DOHH2 (cell line): ENCODE results near the gene BAX.

Experiments
- H3F3A ChIP-seq: fragments of 200-600 bp; sonication (generic), shearing (Covaris generic); 2 replicates; pipeline ENCODE4 v1.6.0; 2016; ENCODE audit warnings: antibody characterized with exemption, mild to moderate bottlenecking; ENCODE audit not compliant: control insufficient read depth, insufficient read depth
- H3K27ac ChIP-seq: fragments of 200-600 bp; sonication (generic); 2 replicates; pipeline ENCODE4 v1.5.1; 2014; ENCODE audit warnings: low read depth, mild to moderate bottlenecking, low read length, moderate library complexity
- H3K27me3 ChIP-seq: fragments of 200-600 bp; sonication (generic); 2 replicates; pipeline ENCODE4 v1.6.1; 2014; ENCODE audit warnings: mild to moderate bottlenecking, low read length, mixed read lengths; ENCODE audit not compliant: control insufficient read depth
- H3K36me3 ChIP-seq: fragments of 200-600 bp; sonication (generic); 2 replicates; pipeline ENCODE4 v1.6.1; 2014; ENCODE audit warnings: mild to moderate bottlenecking, low read length, moderate library complexity, mixed read lengths; ENCODE audit not compliant: control insufficient read depth
- H3K4me1 ChIP-seq: fragments of 200-600 bp; sonication (generic); 2 replicates; pipeline ENCODE4 v1.6.1; 2014; ENCODE audit warnings: mild to moderate bottlenecking, low read length, mixed read lengths; ENCODE audit not compliant: control insufficient read depth
- H3K4me2 ChIP-seq: fragments of 200-600 bp; sonication (generic); 2 replicates; pipeline ENCODE4 v1.6.0; 2014; ENCODE audit warnings: mild to moderate bottlenecking, low read length, moderate library complexity
- H3K4me3 ChIP-seq: fragments of 200-600 bp; sonication (generic); 2 replicates; pipeline ENCODE4 v1.5.1; 2014; ENCODE audit warnings: mild to moderate bottlenecking, low read length, mixed read lengths
- H3K79me2 ChIP-seq: fragments of 200-600 bp; sonication (generic); 2 replicates; pipeline ENCODE4 v1.6.1; 2014; ENCODE audit warnings: mild to moderate bottlenecking, low read length, mixed read lengths; ENCODE audit not compliant: control insufficient read depth
- H3K9me2 ChIP-seq: fragments of 200-600 bp; sonication (generic); replicated peaks from 2 replicates; pipeline ENCODE4 v1.6.1; 2014; ENCODE audit warnings: mild to moderate bottlenecking, low read length, mixed read lengths; ENCODE audit not compliant: control insufficient read depth
- H3K9me3 ChIP-seq: fragments of 200-600 bp; sonication (generic); 2 replicates; pipeline ENCODE4 v1.6.1; 2014; ENCODE audit warnings: antibody characterized with exemption, low read length, mixed read lengths; ENCODE audit not compliant: control insufficient read depth, insufficient read depth
- H4K20me1 ChIP-seq: fragments of 200-600 bp; sonication (generic); 2 replicates; pipeline ENCODE4 v1.6.0; 2014; ENCODE audit warnings: low read depth, mild to moderate bottlenecking, antibody characterized with exemption, low read length, moderate library complexity; ENCODE audit not compliant: control insufficient read depth, insufficient read depth
- CTCF ChIP-seq: fragments of 200-600 bp; sonication (generic); IDR thresholded peaks from one replicate; pipeline ENCODE4 v1.5.1; 2014; ENCODE audit warnings: antibody characterized with exemption, mild to moderate bottlenecking, low read depth, low read length; ENCODE audit not compliant: poor library complexity, severe bottlenecking
- EZH2phosphoT487 ChIP-seq: fragments of 200-600 bp; sonication (generic); IDR thresholded peaks from 2 replicates; pipeline ENCODE4 v1.6.1; 2017; ENCODE audit warnings: borderline replicate concordance, mild to moderate bottlenecking, antibody characterized with exemption, low read length, moderate library complexity, mixed read lengths

Gene BAX

GRCh38 chr19:48977061-48977460 is 22.4 kb downstream of the BAX start:
- Histone ChIP-seq H3F3A (no peaks in the 10 kb centered on the region), H3K27me3 (no peaks in the 10 kb centered on the region), H4K20me1 (no peaks in the 10 kb centered on the region), H3K4me2 (no peak overlapping the region), H3K79me2 (no peaks in the 10 kb centered on the region), H3K9me2 (no peaks in the 10 kb centered on the region), H3K36me3 (peaks cover 20% of the 10 kb centered on the region), H3K9me3 (no peaks in the 10 kb centered on the region), H3K4me3 (no peak overlapping the region), H3K4me1 (peaks cover 11% of the 10 kb centered on the region), H3K27ac (no peak overlapping the region)
- TF ChIP-seq CTCF, result no peak
- TF ChIP-seq EZH2phosphoT487, result no peak

GRCh38 chr19:48982280-48982679 is 27.6 kb downstream of the BAX start:
- H3K4me1 ChIP-seq, result peaks cover 4% of the 10 kb centered on the region; the same call in 1 of the 2 replicates
- H3K9me3 ChIP-seq, result no peaks in the 10 kb centered on the region
- H3K4me2 ChIP-seq, result no peak overlapping the region
- no peaks in the 10 kb centered on the region for H4K20me1 ChIP-seq
- H3K4me3 ChIP-seq, result no peak overlapping the region
- H3K79me2 ChIP-seq, result no peaks in the 10 kb centered on the region
- no peaks in the 10 kb centered on the region for H3K27me3 ChIP-seq
- H3K36me3 ChIP-seq, result peaks cover 38% of the 10 kb centered on the region
- H3K9me2 ChIP-seq, result no peaks in the 10 kb centered on the region
- H3K27ac ChIP-seq, result no peak overlapping the region
- no peaks in the 10 kb centered on the region for H3F3A ChIP-seq
- TF ChIP-seq CTCF (no peak), EZH2phosphoT487 (no peak)

DNA sequence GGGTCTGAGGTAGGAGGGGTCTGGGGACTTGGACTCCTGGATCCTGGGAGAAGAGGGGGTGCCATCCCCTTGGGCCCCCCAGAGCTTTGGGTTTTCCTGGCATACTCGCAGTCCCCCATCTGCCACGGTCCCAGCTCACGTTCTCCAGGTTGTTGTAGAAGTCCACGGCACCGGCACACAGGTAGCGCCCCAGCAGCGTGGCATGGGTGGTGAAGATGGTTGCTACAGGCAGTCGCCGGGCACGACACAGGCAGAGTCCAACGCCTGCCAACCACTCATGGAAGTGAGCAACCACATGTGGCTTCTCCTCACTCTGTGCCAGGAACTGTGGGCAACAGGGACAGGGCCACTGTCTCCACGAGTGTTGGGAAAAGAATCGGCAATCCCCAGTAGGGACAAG is 31.0 kb downstream of the BAX start:
- no peak overlapping the region for H3K4me2 ChIP-seq
- peaks cover 41% of the 10 kb centered on the region for H3K36me3 ChIP-seq
- no peak for TF ChIP-seq EZH2phosphoT487
- TF ChIP-seq CTCF, result no peak
- H3K27ac ChIP-seq, result no peak overlapping the region
- H3K9me3 ChIP-seq, result no peaks in the 10 kb centered on the region
- no peaks in the 10 kb centered on the region for H3K27me3 ChIP-seq
- H3K4me3 ChIP-seq, result no peak overlapping the region
- no peaks in the 10 kb centered on the region for H3F3A ChIP-seq
- H3K9me2 ChIP-seq, result no peaks in the 10 kb centered on the region
- H4K20me1 ChIP-seq, result no peaks in the 10 kb centered on the region
- H3K79me2 ChIP-seq, result no peaks in the 10 kb centered on the region
- H3K4me1 ChIP-seq, result no peaks in the 10 kb centered on the region

DNA sequence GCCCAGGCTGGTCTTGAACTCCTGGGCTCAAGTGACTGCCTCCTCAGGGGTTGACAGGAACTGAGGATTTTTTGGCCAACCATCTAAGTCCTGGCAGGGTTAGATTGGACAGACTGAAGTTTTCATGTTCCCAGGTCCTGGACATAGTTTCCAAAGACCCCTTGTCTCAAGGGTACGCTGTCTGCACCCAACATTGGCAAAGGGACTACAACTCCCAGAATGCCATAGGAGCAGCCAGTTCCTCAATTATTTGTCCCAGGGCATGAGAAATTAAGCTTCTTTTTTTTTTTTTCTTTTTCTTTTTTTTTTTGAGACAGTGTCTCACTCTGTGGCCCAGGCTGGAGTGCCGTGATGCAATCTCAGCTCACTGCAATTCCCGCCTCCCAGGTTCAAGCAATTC is 31.5 kb downstream of the BAX start:
- H3K27me3 ChIP-seq, result no peaks in the 10 kb centered on the region
- no peak for TF ChIP-seq EZH2phosphoT487
- TF ChIP-seq CTCF, result no peak
- H3K79me2 ChIP-seq, result peaks cover 3% of the 10 kb centered on the region; the same call in 1 of the 2 replicates
- H3K36me3 ChIP-seq, result peaks cover 41% of the 10 kb centered on the region
- H3K4me3 ChIP-seq, result no peak overlapping the region
- H3K9me3 ChIP-seq, result no peaks in the 10 kb centered on the region
- no peak overlapping the region for H3K27ac ChIP-seq
- no peak overlapping the region for H3K4me2 ChIP-seq
- no peaks in the 10 kb centered on the region for H3F3A ChIP-seq
- H4K20me1 ChIP-seq, result no peaks in the 10 kb centered on the region
- H3K4me1 ChIP-seq, result no peaks in the 10 kb centered on the region
- H3K9me2 ChIP-seq, result no peaks in the 10 kb centered on the region
